CMK (cell line): ENCODE measurements around the gene ING4.
"Not testable (repeated sequence)": the region's sequence is repeated elsewhere in the genome, so short reads cannot be mapped to it uniquely, and the experiment has no call there.

ENCODE experiments used
- DNase-seq: peaks from one replicate; pipeline ENCODE4 v3.0.0-alpha.2; 2010; ENCODE audit warnings: low read depth

Gene ING4

GRCh38 chr12:6662906-6663742, at the start of gene ING4:
TSS of gene ING4 (minus strand) at chr12:6663119. CDS start at chr12:6663101, 18 bp downstream.
- DNase-seq = peak; percentile 96

DNA sequence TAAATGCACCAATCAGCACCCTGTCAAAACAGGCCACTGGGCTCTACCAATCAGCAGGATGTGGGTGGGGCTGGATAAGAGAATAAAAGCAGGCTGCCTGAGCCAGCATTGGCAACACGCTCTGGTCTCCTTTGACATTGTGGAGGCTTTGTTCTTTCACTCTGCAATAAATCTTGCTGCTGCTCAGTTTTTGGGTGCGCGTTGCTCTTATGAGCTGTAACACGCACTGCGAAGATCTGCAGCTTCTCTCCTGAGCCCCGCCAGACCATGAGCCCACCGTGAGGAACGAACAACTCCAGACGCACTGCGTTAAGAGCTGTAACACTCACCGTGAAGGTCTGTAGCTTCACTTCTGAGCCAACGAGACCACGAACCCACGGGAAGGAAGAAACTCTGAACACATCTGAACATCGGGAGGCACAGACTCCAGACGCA, 46.1 kb upstream of the ING4 start:
- no peak for DNase-seq

GRCh38 chr12:6708351-6708750, 45.4 kb upstream of the ING4 start:
- DNase-seq = not testable (repeated sequence)

DNA sequence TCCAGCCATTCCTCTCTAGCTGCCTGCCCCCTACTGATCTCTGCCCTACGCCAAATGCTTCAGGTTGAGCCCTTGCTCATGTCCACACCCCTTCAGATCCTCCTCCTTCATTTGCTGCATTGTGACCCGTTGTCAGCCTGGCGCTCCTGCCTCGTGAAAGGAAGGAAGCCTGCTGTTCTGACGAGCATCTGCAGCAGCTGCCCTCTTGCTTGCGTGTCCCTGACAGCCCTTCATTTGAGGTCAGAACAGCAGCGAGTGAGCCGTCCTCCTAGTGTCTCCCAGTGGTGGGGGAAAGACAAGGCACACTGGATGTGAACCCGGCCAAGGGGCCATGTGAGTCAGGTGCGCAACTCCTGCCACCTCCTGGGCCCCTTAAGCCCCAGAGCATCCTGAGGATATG, 40.7 kb upstream of the ING4 start:
- no peak for DNase-seq

GRCh38 chr12:6701078-6701768, 38.3 kb upstream of the ING4 start:
- DNase-seq = no peak

GRCh38 chr12:6700646-6701051, 37.7 kb upstream of the ING4 start, which contains the start of gene PIANP:
TSS of gene PIANP (minus strand) at chr12:6700815. CDS start at chr12:6698061, 2,754 bp downstream.
- no peak for DNase-seq

GRCh38 chr12:6699989-6700645, 37.2 kb upstream of the ING4 start:
- DNase-seq = no peak

DNA sequence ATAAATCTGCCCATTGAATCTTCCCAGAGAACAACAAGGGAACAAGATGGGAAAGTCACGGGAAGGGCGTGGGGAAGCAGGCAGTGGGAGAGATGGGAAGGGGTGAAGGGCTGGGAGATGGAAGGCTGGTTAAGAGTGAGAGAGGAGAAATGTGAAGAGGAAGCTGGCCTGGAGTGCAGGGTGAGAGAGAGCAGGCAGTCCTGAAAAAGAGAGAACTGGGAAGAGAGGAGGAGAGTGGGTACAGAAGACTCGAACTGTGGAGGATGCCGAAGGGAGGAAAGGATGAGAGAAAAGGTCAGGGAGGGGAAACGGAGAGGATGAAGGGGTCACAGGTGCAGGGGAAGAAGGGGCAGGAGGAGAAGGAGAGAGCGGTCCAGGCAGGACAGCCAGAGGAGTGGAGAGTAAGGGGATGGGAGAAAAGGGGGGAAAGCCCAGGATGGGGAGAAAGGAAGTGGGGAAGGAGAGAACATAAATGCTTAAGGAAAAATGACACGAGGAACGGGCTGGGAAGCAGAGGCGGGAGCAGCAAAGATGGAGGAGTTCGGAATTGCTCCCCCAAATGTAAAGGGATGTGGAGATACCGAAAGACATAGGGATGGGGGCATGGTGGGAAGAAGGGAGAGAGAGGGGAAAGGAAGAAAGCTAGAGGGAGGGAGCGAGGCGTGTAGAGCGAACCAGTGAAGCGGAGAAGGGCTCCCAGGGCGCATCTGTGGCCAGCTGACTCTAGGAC, 36.5 kb upstream of the ING4 start:
- DNase-seq = no peak

- DNase-seq = no peak
Observed at GRCh38 chr12:6698352-6699046, 35.6 kb upstream of the ING4 start.

DNA sequence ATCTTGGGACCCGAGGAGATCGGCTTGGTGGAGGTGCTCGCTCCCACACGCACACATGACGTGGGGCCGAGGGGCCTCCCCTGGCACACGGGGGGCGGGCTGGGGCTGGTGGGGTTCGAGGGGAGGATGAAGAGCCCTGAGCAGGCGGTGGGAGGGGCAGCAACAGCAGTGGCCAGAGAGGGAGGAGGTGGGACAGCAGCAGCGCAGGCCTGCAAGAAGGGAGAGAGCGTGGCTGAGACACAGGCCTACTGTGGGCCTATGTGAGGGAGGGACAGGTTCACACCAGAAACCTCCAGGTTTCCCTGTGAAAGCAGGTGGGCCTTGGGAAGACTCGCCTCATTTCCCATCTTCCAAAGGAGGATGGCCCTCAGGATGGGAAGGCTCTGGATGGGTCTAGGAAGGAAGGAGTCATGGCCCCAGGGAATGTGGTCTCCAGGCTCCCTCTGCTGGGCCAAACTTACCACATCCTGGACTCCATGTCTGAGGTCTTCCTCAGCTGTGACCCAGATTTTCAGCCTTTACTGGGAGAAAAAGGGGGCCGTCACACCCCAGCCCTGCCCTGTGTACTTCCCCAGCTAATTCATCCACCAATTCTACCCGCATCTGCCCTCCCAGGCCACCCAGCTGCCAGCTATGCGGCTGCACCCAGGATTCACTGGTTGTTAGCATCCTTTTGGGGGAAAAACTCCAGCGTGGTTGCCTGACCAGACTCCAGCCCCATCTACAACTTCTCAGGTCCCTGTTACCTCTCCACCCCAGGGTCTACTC, 34.8 kb upstream of the ING4 start:
- DNase-seq = no peak

DNA sequence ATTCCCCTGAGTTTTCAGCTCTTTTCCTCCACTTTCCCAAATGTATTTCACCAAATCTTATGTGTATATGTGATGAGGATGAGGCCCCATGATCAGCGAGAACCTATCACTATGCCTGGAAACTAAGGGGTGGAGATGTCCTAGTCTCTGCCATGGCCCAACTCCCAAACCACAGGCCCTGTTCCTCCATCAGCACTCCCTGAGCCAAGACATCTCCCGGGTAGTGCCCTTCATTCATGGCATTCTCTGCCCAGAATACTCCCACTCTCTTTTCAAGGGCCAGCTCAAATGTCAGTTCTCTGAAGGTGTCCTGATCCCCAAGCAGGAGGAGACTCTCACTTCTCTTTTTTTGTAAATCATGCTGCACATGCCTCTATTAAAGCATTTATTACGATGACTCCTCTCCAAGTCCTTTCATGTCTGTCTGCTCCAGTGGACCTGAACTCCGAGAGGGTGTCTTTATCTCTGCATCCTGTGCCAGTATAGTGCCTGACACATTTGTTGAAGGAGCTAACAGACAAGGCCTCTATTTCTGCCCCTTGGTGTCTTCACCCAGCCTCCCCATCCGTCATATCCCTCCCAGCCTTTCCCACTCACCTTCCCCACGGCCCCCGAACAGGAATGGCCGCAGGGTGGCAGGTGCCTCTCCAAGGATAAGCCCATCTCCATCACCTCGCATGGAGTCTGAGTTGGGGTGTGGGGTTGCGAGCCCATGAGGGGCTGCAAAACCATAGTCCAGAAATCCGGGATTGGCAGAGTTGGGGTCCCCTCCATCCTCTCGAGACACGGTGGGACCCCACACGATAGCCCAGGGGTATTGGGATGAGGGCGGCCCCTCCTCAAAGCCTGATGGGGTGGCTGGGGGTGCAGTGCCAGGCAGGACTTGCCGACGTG, 34.0 kb upstream of the ING4 start:
- DNase-seq = no peak

GRCh38 chr12:6695313-6696045, 32.6 kb upstream of the ING4 start:
- DNase-seq = no peak

- DNase-seq = no peak
Observed at GRCh38 chr12:6694701-6695100, 31.8 kb upstream of the ING4 start.

GRCh38 chr12:6693832-6694355, 31.0 kb upstream of the ING4 start:
- no peak for DNase-seq

DNA sequence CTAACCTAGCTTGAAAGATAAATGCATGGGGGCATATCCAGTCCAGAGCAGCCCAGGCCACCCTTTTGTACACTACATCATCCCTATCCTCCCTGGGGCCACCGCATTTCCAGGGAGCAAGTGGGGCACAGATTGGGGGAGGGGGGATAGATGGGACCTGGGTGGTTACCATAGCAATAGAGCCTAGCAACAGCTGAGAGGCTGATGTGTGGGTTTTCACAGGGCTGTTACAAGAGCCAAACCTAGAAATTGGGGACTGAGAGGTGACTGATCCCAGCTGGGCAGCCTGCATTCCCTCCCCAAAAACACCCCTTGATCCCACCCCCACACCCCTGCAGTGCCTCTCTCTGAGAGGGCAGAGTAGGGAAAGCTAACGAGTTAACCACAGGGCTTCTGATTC, 30.0 kb upstream of the ING4 start:
- DNase-seq = no peak

DNA sequence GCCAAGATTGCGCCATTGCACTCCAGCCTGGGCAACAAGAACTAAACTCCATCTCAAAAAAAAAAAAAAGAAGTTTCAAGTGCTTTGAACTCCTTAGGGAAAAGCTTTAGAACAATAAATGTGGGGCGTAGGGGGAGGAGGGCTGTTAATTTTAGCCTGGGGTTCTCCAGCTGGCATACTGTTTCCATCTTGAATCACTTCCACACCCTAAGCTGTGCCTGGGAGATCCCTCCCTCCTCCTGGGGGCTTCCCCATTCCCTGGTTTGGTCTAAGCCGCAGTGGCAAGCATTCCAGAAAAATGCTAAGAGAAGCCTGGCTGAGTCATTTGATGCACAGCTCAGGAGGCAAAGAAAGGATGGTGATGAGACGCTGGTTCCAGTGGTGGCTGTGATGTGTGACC, 28.6 kb upstream of the ING4 start:
- DNase-seq = no peak

- DNase-seq = peak; percentile 96
Observed at GRCh38 chr12:6688999-6689882, 26.3 kb upstream of the ING4 start, which contains the start of gene ZNF384. TSS of gene ZNF384 (minus strand) at chr12:6689375. CDS start at chr12:6679520, 9,855 bp downstream.
